22Rv1 (cell line): ENCODE data around the gene SPATA32.

Experiments used
- CTCF ChIP-seq: fragments of 450-650 bp; IDR thresholded peaks from 2 replicates; pipeline ENCODE4 v1.5.1; 2017; ENCODE audit warnings: mild to moderate bottlenecking
- ZFX ChIP-seq: fragments of 450-650 bp; IDR thresholded peaks from 2 replicates; pipeline ENCODE4 v1.6.1; 2017; ENCODE audit warnings: antibody characterized with exemption, borderline replicate concordance

GRCh38 chr17:45296833-45297124 is 34.9 kb upstream of the SPATA32 start:
- TF ChIP-seq CTCF (no peak), ZFX (no peak)
